ENCODE results near the gene MEN1.
"Not testable (repeated sequence)": the region's sequence is repeated elsewhere in the genome, so short reads cannot be mapped to it uniquely, and the experiment has no call there.

MEN1 gene

GRCh38 chr11:64845776-64846129 is 35.4 kb upstream of the MEN1 start:
- not testable (repeated sequence) for DNase-seq (ENCODE audit: low read depth in 2 of 2)

- no peak for DNase-seq (ENCODE audit: low read depth in 2 of 2)
Measured at GRCh38 chr11:64845129-64845775, 34.9 kb upstream of the MEN1 start.

GRCh38 chr11:64844330-64845128 is 34.2 kb upstream of the MEN1 start, which contains the start of gene CDC42BPG:
TSS of gene CDC42BPG (minus strand) at chr11:64844653. CDS start at chr11:64844569, 84 bp downstream.
- no peak for DNase-seq (ENCODE audit: low read depth in 2 of 2)

GRCh38 chr11:64843686-64844329 is 33.5 kb upstream of the MEN1 start:
- DNase-seq (ENCODE audit: low read depth in 2 of 2) = no peak

GRCh38 chr11:64842851-64843685 is 32.7 kb upstream of the MEN1 start:
- no peak for DNase-seq (ENCODE audit: low read depth in 2 of 2)

GRCh38 chr11:64842366-64842759 is 32.0 kb upstream of the MEN1 start:
- no peak for DNase-seq (ENCODE audit: low read depth in 2 of 2)

- no peak for DNase-seq (ENCODE audit: low read depth in 2 of 2)
Measured at GRCh38 chr11:64841592-64842365, 31.4 kb upstream of the MEN1 start.

GRCh38 chr11:64839887-64840782 is 29.8 kb upstream of the MEN1 start:
- DNase-seq (ENCODE audit: low read depth in 2 of 2) = no peak

GRCh38 chr11:64839335-64839734 is 29.0 kb upstream of the MEN1 start:
- DNase-seq (ENCODE audit: low read depth in 2 of 2) = no peak

- no peak for DNase-seq (ENCODE audit: low read depth in 2 of 2)
Measured at GRCh38 chr11:64838600-64839334, 28.4 kb upstream of the MEN1 start.

GRCh38 chr11:64837887-64838351 is 27.6 kb upstream of the MEN1 start:
- no peak for DNase-seq (ENCODE audit: low read depth in 2 of 2)

- DNase-seq (ENCODE audit: low read depth in 2 of 2) = no peak
Measured at GRCh38 chr11:64836448-64837072, 26.2 kb upstream of the MEN1 start.

- no peak for DNase-seq (ENCODE audit: low read depth in 2 of 2)
Measured at GRCh38 chr11:64835616-64836447, 25.5 kb upstream of the MEN1 start.

GRCh38 chr11:64834723-64835615 is 24.6 kb upstream of the MEN1 start:
- DNase-seq (ENCODE audit: low read depth in 2 of 2) = no peak

GRCh38 chr11:64834031-64834722 is 23.8 kb upstream of the MEN1 start:
- DNase-seq (ENCODE audit: low read depth in 2 of 2) = no peak

- DNase-seq (ENCODE audit: low read depth in 2 of 2) = no peak
Measured at GRCh38 chr11:64833509-64833908, 23.2 kb upstream of the MEN1 start.

Measured in fibroblast of skin of left biceps (primary cell).